C4-2B (cell line): ENCODE results near the gene EVC.

Experiments used
- ZFX ChIP-seq: fragments of 450-650 bp; IDR thresholded peaks from 2 replicates; pipeline ENCODE4 v1.6.1; 2017
- TF ChIP-seq, protein P1 (sequence below): fragments of 450-650 bp; conservative IDR thresholded peaks from 2 replicates; pipeline ENCODE4 v1.5.1; 2017; ENCODE audit warnings: mild to moderate bottlenecking

DNA sequence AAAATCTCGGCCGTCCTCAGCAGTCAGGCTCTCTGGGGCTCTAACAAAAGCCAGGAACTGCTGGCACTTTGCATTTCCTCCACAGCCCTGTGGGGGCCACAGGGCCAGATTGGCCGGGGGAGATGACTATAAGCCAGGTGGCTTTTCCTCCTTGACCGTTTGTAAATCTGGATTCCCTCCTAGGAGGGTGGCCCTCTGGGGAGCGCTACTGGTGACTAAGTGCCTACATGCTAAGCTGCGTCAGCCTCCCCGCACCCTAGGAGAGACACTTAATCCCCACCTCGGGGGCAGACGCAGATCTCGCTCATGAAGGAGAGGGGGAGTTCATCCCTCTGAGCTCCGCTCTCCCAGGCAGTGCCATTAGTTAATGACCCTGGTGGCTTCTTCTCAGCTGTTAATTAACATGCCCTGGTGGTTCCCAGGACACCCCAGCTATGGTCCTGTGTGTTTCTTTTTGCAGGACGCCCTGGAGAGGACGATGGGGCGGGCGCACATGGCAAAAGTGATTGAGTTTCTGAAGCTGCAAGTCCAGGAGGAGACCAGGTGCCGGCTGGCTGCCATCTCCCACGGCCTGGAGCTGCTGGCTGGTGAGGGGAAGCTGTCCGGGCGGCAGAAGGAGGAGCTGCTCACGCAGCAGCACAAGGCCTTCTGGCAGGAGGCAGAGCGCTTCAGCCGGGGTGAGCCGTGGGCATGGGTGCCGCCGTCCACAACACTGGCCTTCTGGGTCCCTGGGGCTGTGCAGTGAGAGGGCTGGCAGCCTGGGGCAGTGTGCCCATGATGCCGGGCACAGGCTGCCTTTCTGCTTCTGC lies 41.6 kb downstream of the EVC start:
- TF ChIP-seq, protein P1, sequence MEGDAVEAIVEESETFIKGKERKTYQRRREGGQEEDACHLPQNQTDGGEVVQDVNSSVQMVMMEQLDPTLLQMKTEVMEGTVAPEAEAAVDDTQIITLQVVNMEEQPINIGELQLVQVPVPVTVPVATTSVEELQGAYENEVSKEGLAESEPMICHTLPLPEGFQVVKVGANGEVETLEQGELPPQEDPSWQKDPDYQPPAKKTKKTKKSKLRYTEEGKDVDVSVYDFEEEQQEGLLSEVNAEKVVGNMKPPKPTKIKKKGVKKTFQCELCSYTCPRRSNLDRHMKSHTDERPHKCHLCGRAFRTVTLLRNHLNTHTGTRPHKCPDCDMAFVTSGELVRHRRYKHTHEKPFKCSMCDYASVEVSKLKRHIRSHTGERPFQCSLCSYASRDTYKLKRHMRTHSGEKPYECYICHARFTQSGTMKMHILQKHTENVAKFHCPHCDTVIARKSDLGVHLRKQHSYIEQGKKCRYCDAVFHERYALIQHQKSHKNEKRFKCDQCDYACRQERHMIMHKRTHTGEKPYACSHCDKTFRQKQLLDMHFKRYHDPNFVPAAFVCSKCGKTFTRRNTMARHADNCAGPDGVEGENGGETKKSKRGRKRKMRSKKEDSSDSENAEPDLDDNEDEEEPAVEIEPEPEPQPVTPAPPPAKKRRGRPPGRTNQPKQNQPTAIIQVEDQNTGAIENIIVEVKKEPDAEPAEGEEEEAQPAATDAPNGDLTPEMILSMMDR = no peak
- no peak for TF ChIP-seq ZFX
